ENCODE data around the gene PRSS21. TPM values are rescaled to one million over a fixed set of nuclear protein-coding genes. Genes with fewer than 3 reads are reported as not detected.

Gene PRSS21
- total RNA-seq, 1 donor from 2014 or later: 0.29 TPM

- no peaks in the 10 kb centered on the region for H3K27me3 ChIP-seq (ENCODE audit: control insufficient read depth, insufficient read depth, low read length)
- H3K4me3 ChIP-seq (ENCODE audit: low read depth, low read length): peak overlapping the region; percentile 66
- H3K36me3 ChIP-seq (ENCODE audit: control insufficient read depth, insufficient read depth, low read length): peaks cover 4% of the 10 kb centered on the region
- DNase-seq (ENCODE audit: low read depth): no peak
- TF ChIP-seq CTCF (IDR thresholded peaks at IDR 0.05; ENCODE audit: insufficient read depth, low read length, poor library complexity, severe bottlenecking): no peak
These were observed 41.1 kb upstream of the PRSS21 start for GRCh38 chr16:2775765-2776499.

- Histone ChIP-seq H3K27me3 (ENCODE audit: control insufficient read depth, insufficient read depth, low read length) (no peaks in the 10 kb centered on the region), H3K4me3 (ENCODE audit: low read depth, low read length) (peak overlapping the region; percentile 66), H3K36me3 (ENCODE audit: control insufficient read depth, insufficient read depth, low read length) (peaks cover 1% of the 10 kb centered on the region)
- TF ChIP-seq CTCF (IDR thresholded peaks at IDR 0.05; ENCODE audit: insufficient read depth, low read length, poor library complexity, severe bottlenecking): no peak
- no peak for DNase-seq (ENCODE audit: low read depth)
These were observed 40.4 kb upstream of the PRSS21 start for GRCh38 chr16:2776500-2777139.

GRCh38 chr16:2777231-2777902 lies 39.7 kb upstream of the PRSS21 start, which contains the start of gene ELOB:
Gene ELOB, minus strand, starts transcription at chr16:2777280. Its CDS starts 41 bp downstream, at chr16:2777239.
- no peak for TF ChIP-seq CTCF (IDR thresholded peaks at IDR 0.05; ENCODE audit: insufficient read depth, low read length, poor library complexity, severe bottlenecking)
- no peaks in the 10 kb centered on the region for H3K36me3 ChIP-seq (ENCODE audit: control insufficient read depth, insufficient read depth, low read length)
- no peaks in the 10 kb centered on the region for H3K27me3 ChIP-seq (ENCODE audit: control insufficient read depth, insufficient read depth, low read length)
- peak within 1 kb of the TSS; percentile 98 for H3K4me3 ChIP-seq (ENCODE audit: low read depth, low read length)
- no peak for DNase-seq (ENCODE audit: low read depth)

GRCh38 chr16:2777903-2778629 lies 39.0 kb upstream of the PRSS21 start:
- H3K27me3 ChIP-seq (ENCODE audit: control insufficient read depth, insufficient read depth, low read length): no peaks in the 10 kb centered on the region
- no peaks in the 10 kb centered on the region for H3K36me3 ChIP-seq (ENCODE audit: control insufficient read depth, insufficient read depth, low read length)
- peak overlapping the region; percentile 98 for H3K4me3 ChIP-seq (ENCODE audit: low read depth, low read length)
- no peak for TF ChIP-seq CTCF (IDR thresholded peaks at IDR 0.05; ENCODE audit: insufficient read depth, low read length, poor library complexity, severe bottlenecking)
- DNase-seq (ENCODE audit: low read depth): no peak

GRCh38 chr16:2778630-2778958 lies 38.4 kb upstream of the PRSS21 start:
- no peak for DNase-seq (ENCODE audit: low read depth)
- no peak for TF ChIP-seq CTCF (IDR thresholded peaks at IDR 0.05; ENCODE audit: insufficient read depth, low read length, poor library complexity, severe bottlenecking)

More at GRCh38 chr16:2778630-2778958, 38.4 kb upstream of the PRSS21 start:
- no peak overlapping the region for H3K4me3 ChIP-seq (ENCODE audit: low read depth, low read length)
- no peaks in the 10 kb centered on the region for H3K27me3 ChIP-seq (ENCODE audit: control insufficient read depth, insufficient read depth, low read length)
- no peaks in the 10 kb centered on the region for H3K36me3 ChIP-seq (ENCODE audit: control insufficient read depth, insufficient read depth, low read length)
